Neural progenitor cell (in vitro differentiated cells): ENCODE measurements around the gene SCO2. TPM values are rescaled to one million over a fixed set of nuclear protein-coding genes. Genes with fewer than 3 reads are reported as not detected.

Experiments
- DNase-seq: peaks from one replicate; pipeline ENCODE4 v3.0.0-alpha.2; 2016; ENCODE audit warnings: low spot score
- H2AFZ ChIP-seq: fragments of 200-600 bp; sonication (generic); replicated peaks from 2 replicates; pipeline ENCODE4 v1.6.1; 2016; ENCODE audit warnings: antibody characterized with exemption
- H3F3A ChIP-seq: fragments of 200-600 bp; sonication (generic); 2 replicates; pipeline ENCODE4 v1.6.1; 2016; ENCODE audit warnings: antibody characterized with exemption, low read depth
- H3K27ac ChIP-seq: fragments of 200-600 bp; sonication (generic); 2 replicates; pipeline ENCODE4 v1.5.1; 2016; ENCODE audit warnings: mild to moderate bottlenecking
- H3K27me3 ChIP-seq: fragments of 200-600 bp; sonication (generic); 2 replicates; pipeline ENCODE4 v1.6.1; 2016; ENCODE audit warnings: mild to moderate bottlenecking, moderate library complexity
- H3K36me3 ChIP-seq: fragments of 200-600 bp; sonication (generic); 2 replicates; pipeline ENCODE4 v1.5.1; 2016
- H3K4me1 ChIP-seq: fragments of 200-600 bp; sonication (generic); 2 replicates; pipeline ENCODE4 v1.6.1; 2016; ENCODE audit warnings: mixed run types
- H3K4me2 ChIP-seq: fragments of 200-600 bp; sonication (generic); 2 replicates; pipeline ENCODE4 v1.6.1; 2016
- H3K4me3 ChIP-seq: fragments of 200-600 bp; sonication (generic); 2 replicates; pipeline ENCODE4 v1.5.1; 2016
- H3K79me2 ChIP-seq: fragments of 200-600 bp; sonication (generic); 2 replicates; pipeline ENCODE4 v1.6.1; 2016; ENCODE audit warnings: low read depth
- H3K9ac ChIP-seq: fragments of 200-600 bp; sonication (generic); 2 replicates; pipeline ENCODE4 v1.6.1; 2016
- H3K9me3 ChIP-seq: fragments of 200-600 bp; sonication (generic); 2 replicates; pipeline ENCODE4 v1.5.1; 2016; ENCODE audit warnings: low read depth
- H4K20me1 ChIP-seq: fragments of 200-600 bp; sonication (generic); 2 replicates; pipeline ENCODE4 v1.6.1; 2016; ENCODE audit warnings: low read depth
- H3K27ac Mint-ChIP-seq: 3 replicates; pipeline ENCODE4 v1.8.0; 2021; ENCODE audit warnings: mixed read lengths
- H3K27me3 Mint-ChIP-seq: 2 replicates; pipeline ENCODE4 v1.8.0; 2022; ENCODE audit warnings: low read depth, mild to moderate bottlenecking, inconsistent platforms, moderate library complexity, mixed read lengths; ENCODE audit not compliant: insufficient read depth
- H3K36me3 Mint-ChIP-seq: 3 replicates; pipeline ENCODE4 v1.8.0; 2021; ENCODE audit warnings: mixed read lengths
- H3K4me1 Mint-ChIP-seq: 3 replicates; pipeline ENCODE4 v1.8.0; 2021; ENCODE audit warnings: mixed read lengths
- H3K4me3 Mint-ChIP-seq: 3 replicates; pipeline ENCODE4 v1.8.0; 2021; ENCODE audit warnings: mild to moderate bottlenecking, moderate library complexity, mixed read lengths
- H3K9me3 Mint-ChIP-seq: 3 replicates; pipeline ENCODE4 v1.8.0; 2020; ENCODE audit warnings: mixed read lengths
- EZH2 ChIP-seq: fragments of 200-600 bp; sonication (generic); IDR thresholded peaks from 2 replicates; pipeline ENCODE4 v1.6.1; 2017; ENCODE audit warnings: antibody characterized with exemption, mild to moderate bottlenecking, moderate library complexity
- EZH2phosphoT487 ChIP-seq: fragments of 200-600 bp; sonication (generic); IDR thresholded peaks from 2 replicates; pipeline ENCODE4 v1.6.1; 2017; ENCODE audit warnings: antibody characterized with exemption
- total RNA-seq: library from RNA; depleted of rRNA; stranded (reverse); fragments of >200 nt; gene quantifications from 2 replicates; pipeline ENCODE4 v1.2.3, GENCODE V29; 2015; ENCODE audit warnings: low replicate concordance
- TF ChIP-seq, protein P1 (sequence below): fragments of 200-600 bp; sonication (generic); IDR thresholded peaks from 2 replicates; pipeline ENCODE4 v1.5.1; 2017; ENCODE audit warnings: antibody characterized with exemption, mild to moderate bottlenecking

Gene SCO2
- total RNA-seq, 1 donor from 2014 or later: not detected

DNA sequence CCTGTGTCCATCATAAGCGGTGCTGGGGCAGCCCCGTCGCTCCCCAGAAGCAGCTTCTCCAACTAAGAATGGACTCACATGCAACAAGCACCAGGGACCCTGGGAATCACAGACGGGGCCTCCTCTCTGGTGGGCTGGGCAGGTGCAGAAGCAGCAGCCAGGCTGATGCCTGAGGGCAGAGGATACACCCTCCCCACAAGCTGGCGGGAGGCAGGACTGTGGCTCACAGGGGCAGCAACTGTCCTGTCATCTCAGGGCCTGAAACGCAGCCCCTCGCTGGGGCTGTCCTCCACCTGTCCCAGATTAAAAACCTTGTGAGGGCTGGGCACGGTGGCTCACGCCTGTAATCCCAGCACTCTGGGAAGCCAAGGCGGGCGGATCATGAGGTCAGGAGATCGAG is 47.5 kb downstream of the SCO2 start:
- Histone ChIP-seq H3K4me2 (no peak overlapping the region), H3K27me3 (peaks cover 37% of the 10 kb centered on the region), H3K9me3 (no peaks in the 10 kb centered on the region), H3K36me3 (no peaks in the 10 kb centered on the region), H3K4me1 (peaks cover 11% of the 10 kb centered on the region), H3K27ac (no peak overlapping the region), H2AFZ (no peak overlapping the region), H3K4me3 (no peak overlapping the region), H3K79me2 (peaks cover 17% of the 10 kb centered on the region), H3K9ac (no peak overlapping the region), H3F3A (peaks cover 3% of the 10 kb centered on the region), H4K20me1 (peaks cover 17% of the 10 kb centered on the region)
- peaks cover 2% of the 10 kb centered on the region for H3K9me3 Mint-ChIP-seq
- peaks cover 40% of the 10 kb centered on the region for H3K27me3 Mint-ChIP-seq
- H3K4me1 Mint-ChIP-seq: peaks cover 19% of the 10 kb centered on the region
- no peak overlapping the region for H3K27ac Mint-ChIP-seq
- no peak for DNase-seq
- H3K36me3 Mint-ChIP-seq: no peaks in the 10 kb centered on the region
- no peak overlapping the region for H3K4me3 Mint-ChIP-seq
- no peak for TF ChIP-seq EZH2
- TF ChIP-seq, protein P1, sequence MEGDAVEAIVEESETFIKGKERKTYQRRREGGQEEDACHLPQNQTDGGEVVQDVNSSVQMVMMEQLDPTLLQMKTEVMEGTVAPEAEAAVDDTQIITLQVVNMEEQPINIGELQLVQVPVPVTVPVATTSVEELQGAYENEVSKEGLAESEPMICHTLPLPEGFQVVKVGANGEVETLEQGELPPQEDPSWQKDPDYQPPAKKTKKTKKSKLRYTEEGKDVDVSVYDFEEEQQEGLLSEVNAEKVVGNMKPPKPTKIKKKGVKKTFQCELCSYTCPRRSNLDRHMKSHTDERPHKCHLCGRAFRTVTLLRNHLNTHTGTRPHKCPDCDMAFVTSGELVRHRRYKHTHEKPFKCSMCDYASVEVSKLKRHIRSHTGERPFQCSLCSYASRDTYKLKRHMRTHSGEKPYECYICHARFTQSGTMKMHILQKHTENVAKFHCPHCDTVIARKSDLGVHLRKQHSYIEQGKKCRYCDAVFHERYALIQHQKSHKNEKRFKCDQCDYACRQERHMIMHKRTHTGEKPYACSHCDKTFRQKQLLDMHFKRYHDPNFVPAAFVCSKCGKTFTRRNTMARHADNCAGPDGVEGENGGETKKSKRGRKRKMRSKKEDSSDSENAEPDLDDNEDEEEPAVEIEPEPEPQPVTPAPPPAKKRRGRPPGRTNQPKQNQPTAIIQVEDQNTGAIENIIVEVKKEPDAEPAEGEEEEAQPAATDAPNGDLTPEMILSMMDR: no peak
- no peak for TF ChIP-seq EZH2phosphoT487

DNA sequence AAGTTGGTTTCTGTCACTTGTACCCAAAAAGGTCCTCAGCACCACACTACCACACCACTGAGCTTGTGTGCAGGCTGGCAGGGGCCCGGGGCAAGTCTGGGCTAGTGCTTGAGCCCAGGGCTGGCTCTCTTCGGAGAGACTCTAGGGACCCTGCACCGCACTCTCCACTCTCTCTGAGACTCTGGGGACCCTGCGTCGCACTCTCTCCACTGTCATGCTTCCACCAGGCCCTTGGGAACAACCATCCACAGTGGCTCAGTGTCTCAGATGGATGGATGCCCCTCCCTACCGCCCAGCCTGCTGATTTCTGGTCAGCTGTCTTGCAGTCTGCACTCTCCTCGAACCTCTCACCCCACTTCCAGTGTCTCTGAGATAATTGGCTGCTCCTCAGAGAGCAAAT is 48.5 kb downstream of the SCO2 start:
- H3K4me1 ChIP-seq: peaks cover 11% of the 10 kb centered on the region
- TF ChIP-seq, protein P1: no peak
- TF ChIP-seq EZH2phosphoT487 (no peak), EZH2 (no peak)
- Mint-ChIP-seq H3K36me3 (no peaks in the 10 kb centered on the region), H3K4me1 (peaks cover 20% of the 10 kb centered on the region), H3K9me3 (peaks cover 2% of the 10 kb centered on the region), H3K27me3 (peaks cover 39% of the 10 kb centered on the region), H3K4me3 (peak overlapping the region; percentile 83), H3K27ac (no peak overlapping the region)
- no peaks in the 10 kb centered on the region for H3K9me3 ChIP-seq
- DNase-seq: no peak
- H3K36me3 ChIP-seq: no peaks in the 10 kb centered on the region
- H2AFZ ChIP-seq: no peak overlapping the region
- H3K79me2 ChIP-seq: peaks cover 28% of the 10 kb centered on the region
- no peak overlapping the region for H3K27ac ChIP-seq
- H3F3A ChIP-seq: peaks cover 3% of the 10 kb centered on the region
- H3K4me3 ChIP-seq: no peak overlapping the region
- no peak overlapping the region for H3K9ac ChIP-seq
- H4K20me1 ChIP-seq: peaks cover 27% of the 10 kb centered on the region
- no peak overlapping the region for H3K4me2 ChIP-seq
- peaks cover 33% of the 10 kb centered on the region for H3K27me3 ChIP-seq

DNA sequence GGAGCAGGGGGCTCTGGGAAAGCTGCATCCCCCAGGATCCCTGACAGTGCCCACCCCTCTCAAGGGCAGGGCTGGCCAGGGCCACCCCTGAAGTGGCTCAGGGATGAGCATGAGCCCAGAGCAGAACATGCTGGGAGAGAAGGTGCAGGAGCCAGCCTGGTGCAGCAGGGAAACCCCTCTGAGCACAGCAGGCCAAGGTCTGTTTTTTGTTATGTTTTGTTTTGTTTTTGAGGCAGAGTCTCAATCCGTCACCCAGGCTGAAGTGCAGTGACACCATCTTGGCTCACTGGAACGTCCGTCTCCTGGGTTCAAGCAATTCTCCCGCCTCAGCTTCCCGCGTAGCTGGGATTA is 49.8 kb downstream of the SCO2 start:
- Mint-ChIP-seq H3K36me3 (no peaks in the 10 kb centered on the region), H3K4me1 (peaks cover 20% of the 10 kb centered on the region), H3K27ac (no peak overlapping the region), H3K27me3 (peaks cover 35% of the 10 kb centered on the region), H3K4me3 (peak overlapping the region; percentile 83), H3K9me3 (peaks cover 2% of the 10 kb centered on the region)
- no peak overlapping the region for H3K27ac ChIP-seq
- peaks cover 40% of the 10 kb centered on the region for H4K20me1 ChIP-seq
- DNase-seq: no peak
- H3K4me1 ChIP-seq: peaks cover 11% of the 10 kb centered on the region
- H3K27me3 ChIP-seq: peaks cover 21% of the 10 kb centered on the region
- no peaks in the 10 kb centered on the region for H3F3A ChIP-seq
- H3K9ac ChIP-seq: no peak overlapping the region
- H3K4me3 ChIP-seq: peak overlapping the region; percentile 91
- TF ChIP-seq EZH2 (no peak), EZH2phosphoT487 (no peak)
- TF ChIP-seq, protein P1: no peak
- H3K4me2 ChIP-seq: peak overlapping the region; percentile 67
- H3K79me2 ChIP-seq: peaks cover 40% of the 10 kb centered on the region
- H3K36me3 ChIP-seq: no peaks in the 10 kb centered on the region
- H2AFZ ChIP-seq: no peak overlapping the region
- no peaks in the 10 kb centered on the region for H3K9me3 ChIP-seq
